ENCODE measurements around the gene SPTB.

Gene SPTB

GRCh38 chr14:64732536-64733120, 147.1 kb downstream of the SPTB start:
- DNase-seq, result no peak
- Histone ChIP-seq H3K27me3 (ENCODE audit: insufficient read depth, low read length, poor library complexity) (no peaks in the 10 kb centered on the region), H4K20me1 (ENCODE audit: insufficient read depth, low read length) (no peaks in the 10 kb centered on the region), H3K4me1 (ENCODE audit: insufficient read depth, low read length) (no peaks in the 10 kb centered on the region), H3K9ac (ENCODE audit: low read depth, low read length) (no peak overlapping the region), H3K79me2 (ENCODE audit: insufficient read depth, low read length) (no peaks in the 10 kb centered on the region), H3K27ac (ENCODE audit: low read length) (no peak overlapping the region), H3K4me2 (ENCODE audit: insufficient read depth, low read length) (no peak overlapping the region), H3K9me3 (ENCODE audit: insufficient read depth, low read length, severe bottlenecking) (no peaks in the 10 kb centered on the region), H3K4me3 (ENCODE audit: low read depth in 1 of 2, low read length in 2 of 2) (no peak overlapping the region), H3K36me3 (ENCODE audit: insufficient read depth, low read length) (no peaks in the 10 kb centered on the region), H2AFZ (ENCODE audit: low read depth, low read length) (no peak overlapping the region)
- ATAC-seq (ENCODE audit: insufficient read depth, low read depth), result no peak
- no peak for TF ChIP-seq EZH2 (IDR thresholded peaks at IDR 0.05; ENCODE audit: borderline replicate concordance, low read depth, low read length, severe bottlenecking)
- TF ChIP-seq, protein P1, sequence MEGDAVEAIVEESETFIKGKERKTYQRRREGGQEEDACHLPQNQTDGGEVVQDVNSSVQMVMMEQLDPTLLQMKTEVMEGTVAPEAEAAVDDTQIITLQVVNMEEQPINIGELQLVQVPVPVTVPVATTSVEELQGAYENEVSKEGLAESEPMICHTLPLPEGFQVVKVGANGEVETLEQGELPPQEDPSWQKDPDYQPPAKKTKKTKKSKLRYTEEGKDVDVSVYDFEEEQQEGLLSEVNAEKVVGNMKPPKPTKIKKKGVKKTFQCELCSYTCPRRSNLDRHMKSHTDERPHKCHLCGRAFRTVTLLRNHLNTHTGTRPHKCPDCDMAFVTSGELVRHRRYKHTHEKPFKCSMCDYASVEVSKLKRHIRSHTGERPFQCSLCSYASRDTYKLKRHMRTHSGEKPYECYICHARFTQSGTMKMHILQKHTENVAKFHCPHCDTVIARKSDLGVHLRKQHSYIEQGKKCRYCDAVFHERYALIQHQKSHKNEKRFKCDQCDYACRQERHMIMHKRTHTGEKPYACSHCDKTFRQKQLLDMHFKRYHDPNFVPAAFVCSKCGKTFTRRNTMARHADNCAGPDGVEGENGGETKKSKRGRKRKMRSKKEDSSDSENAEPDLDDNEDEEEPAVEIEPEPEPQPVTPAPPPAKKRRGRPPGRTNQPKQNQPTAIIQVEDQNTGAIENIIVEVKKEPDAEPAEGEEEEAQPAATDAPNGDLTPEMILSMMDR (IDR thresholded peaks at IDR 0.05; ENCODE audit: borderline replicate concordance, extremely low read depth, low read length, poor library complexity, severe bottlenecking), result no peak

- ATAC-seq (ENCODE audit: insufficient read depth, low read depth) (no peak), DNase-seq (no peak)
- Histone ChIP-seq H3K36me3 (ENCODE audit: insufficient read depth, low read length) (no peaks in the 10 kb centered on the region), H3K27me3 (ENCODE audit: insufficient read depth, low read length, poor library complexity) (no peaks in the 10 kb centered on the region), H3K4me2 (ENCODE audit: insufficient read depth, low read length) (no peak overlapping the region), H3K9me3 (ENCODE audit: insufficient read depth, low read length, severe bottlenecking) (no peaks in the 10 kb centered on the region), H2AFZ (ENCODE audit: low read depth, low read length) (no peak overlapping the region), H3K4me3 (ENCODE audit: low read depth in 1 of 2, low read length in 2 of 2) (no peak overlapping the region), H3K9ac (ENCODE audit: low read depth, low read length) (no peak overlapping the region), H3K27ac (ENCODE audit: low read length) (no peak overlapping the region), H3K79me2 (ENCODE audit: insufficient read depth, low read length) (no peaks in the 10 kb centered on the region), H4K20me1 (ENCODE audit: insufficient read depth, low read length) (no peaks in the 10 kb centered on the region), H3K4me1 (ENCODE audit: insufficient read depth, low read length) (no peaks in the 10 kb centered on the region)
- TF ChIP-seq, protein P1 (IDR thresholded peaks at IDR 0.05; ENCODE audit: borderline replicate concordance, extremely low read depth, low read length, poor library complexity, severe bottlenecking), result no peak
- no peak for TF ChIP-seq EZH2 (IDR thresholded peaks at IDR 0.05; ENCODE audit: borderline replicate concordance, low read depth, low read length, severe bottlenecking)
These were observed 147.6 kb downstream of the SPTB start for GRCh38 chr14:64732066-64732465.

DNA sequence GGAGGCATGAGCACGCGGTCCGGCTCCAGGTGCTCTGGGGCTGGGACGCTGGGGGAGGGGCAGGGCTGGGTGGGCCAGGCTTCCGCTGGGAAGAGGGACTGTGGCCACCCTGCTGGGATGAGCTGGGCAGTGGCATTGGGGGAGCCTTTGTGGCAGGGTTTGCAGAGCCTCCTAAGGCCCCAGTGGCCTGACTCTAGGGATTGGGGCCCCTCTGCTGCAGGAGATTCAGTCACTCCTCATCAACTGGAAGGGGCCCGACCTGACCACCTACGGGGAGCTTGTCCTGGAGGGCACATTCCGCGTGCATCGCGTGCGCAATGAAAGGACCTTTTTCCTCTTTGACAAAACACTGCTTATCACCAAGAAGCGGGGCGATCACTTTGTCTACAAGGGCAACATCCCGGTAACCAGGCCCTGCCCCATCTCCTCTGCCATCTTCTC, 148.5 kb downstream of the SPTB start:
- Histone ChIP-seq H2AFZ (ENCODE audit: low read depth, low read length) (no peak overlapping the region), H3K79me2 (ENCODE audit: insufficient read depth, low read length) (no peaks in the 10 kb centered on the region), H3K27ac (ENCODE audit: low read length) (no peak overlapping the region), H3K4me1 (ENCODE audit: insufficient read depth, low read length) (no peaks in the 10 kb centered on the region), H3K4me3 (ENCODE audit: low read depth in 1 of 2, low read length in 2 of 2) (no peak overlapping the region), H3K36me3 (ENCODE audit: insufficient read depth, low read length) (no peaks in the 10 kb centered on the region), H4K20me1 (ENCODE audit: insufficient read depth, low read length) (no peaks in the 10 kb centered on the region), H3K9ac (ENCODE audit: low read depth, low read length) (no peak overlapping the region), H3K4me2 (ENCODE audit: insufficient read depth, low read length) (no peak overlapping the region), H3K27me3 (ENCODE audit: insufficient read depth, low read length, poor library complexity) (no peaks in the 10 kb centered on the region), H3K9me3 (ENCODE audit: insufficient read depth, low read length, severe bottlenecking) (no peaks in the 10 kb centered on the region)
- DNase-seq (no peak), ATAC-seq (ENCODE audit: insufficient read depth, low read depth) (no peak)
- no peak for TF ChIP-seq EZH2 (IDR thresholded peaks at IDR 0.05; ENCODE audit: borderline replicate concordance, low read depth, low read length, severe bottlenecking)
- TF ChIP-seq, protein P1 (IDR thresholded peaks at IDR 0.05; ENCODE audit: borderline replicate concordance, extremely low read depth, low read length, poor library complexity, severe bottlenecking), result no peak

Data from DND-41 (cell line).